RPMI8226 (cell line): Measurements from ENCODE around the gene NEAT1.
"Not testable (repeated sequence)": the region's sequence is repeated elsewhere in the genome, so short reads cannot be mapped to it uniquely, and the experiment has no call there.

Experiments
- DNase-seq: peaks from one replicate; pipeline ENCODE4 v3.0.0-alpha.2; 2015

Gene NEAT1

DNA sequence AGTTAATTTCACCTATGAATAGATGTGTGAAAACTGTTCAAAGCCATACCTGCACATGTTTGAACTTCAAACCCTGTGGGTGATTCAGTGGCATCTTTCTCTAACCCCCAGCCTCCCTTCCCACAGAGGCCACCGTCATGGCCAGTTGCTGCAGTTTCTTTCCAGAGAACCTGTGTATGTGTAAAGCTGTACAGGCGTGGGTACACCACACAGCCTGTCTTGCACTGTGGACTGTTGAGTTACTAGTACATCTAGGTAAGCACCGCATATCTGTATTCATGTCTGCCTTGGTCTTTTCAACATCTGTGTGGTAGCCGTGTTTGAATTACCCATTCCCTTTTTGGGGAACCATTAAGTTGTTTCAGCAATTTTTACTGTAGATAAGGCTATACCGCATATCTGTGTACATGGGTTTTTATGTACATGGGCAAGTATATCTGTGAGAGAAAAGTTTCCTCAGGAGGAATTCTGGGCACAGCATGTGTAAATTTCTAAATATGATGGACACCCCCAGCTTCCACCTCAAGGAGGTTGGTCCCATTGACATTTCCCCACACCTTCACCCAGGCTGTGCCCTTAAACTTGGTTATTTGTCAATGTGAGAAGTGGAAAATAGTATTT is 13.9 kb downstream of the NEAT1 start:
- peak; percentile 13 for DNase-seq

DNA sequence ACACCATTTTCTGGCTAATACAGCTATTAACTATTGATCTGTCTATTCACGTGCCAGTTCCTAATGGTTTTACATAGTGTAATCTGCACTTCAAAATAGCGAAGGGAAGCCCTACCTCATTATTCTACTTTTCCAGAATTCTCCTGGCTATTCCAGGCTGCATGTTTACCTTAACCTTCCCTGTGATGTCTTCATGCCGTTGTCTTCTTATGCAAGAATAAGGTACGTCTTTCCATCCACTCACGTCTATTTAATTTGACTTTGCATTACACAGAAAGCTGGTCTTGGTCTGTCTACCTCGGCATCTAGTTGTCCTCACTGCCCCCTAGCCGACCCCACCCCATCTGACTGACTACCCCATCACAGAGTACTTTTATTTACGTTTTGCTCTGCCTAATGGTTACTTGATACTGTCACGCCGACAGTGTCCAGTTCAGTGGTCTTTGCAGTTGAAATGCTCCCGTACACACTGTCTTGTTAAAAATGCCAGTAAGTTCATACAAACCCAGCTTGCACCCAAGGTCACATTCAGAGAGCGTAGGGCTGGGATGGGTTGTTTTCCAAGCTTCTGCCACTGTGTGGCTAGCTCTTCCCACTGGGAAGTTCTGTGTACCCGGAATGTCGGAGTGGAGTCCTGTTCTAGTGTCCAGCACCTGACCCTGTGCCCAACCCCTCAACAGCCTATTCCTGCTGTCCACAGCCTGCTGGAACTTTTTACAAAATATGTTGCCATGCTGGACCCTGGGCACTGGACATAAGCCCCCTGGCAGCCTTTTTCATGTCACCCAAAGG is 15.0 kb downstream of the NEAT1 start:
- peak; percentile 10 for DNase-seq

DNA sequence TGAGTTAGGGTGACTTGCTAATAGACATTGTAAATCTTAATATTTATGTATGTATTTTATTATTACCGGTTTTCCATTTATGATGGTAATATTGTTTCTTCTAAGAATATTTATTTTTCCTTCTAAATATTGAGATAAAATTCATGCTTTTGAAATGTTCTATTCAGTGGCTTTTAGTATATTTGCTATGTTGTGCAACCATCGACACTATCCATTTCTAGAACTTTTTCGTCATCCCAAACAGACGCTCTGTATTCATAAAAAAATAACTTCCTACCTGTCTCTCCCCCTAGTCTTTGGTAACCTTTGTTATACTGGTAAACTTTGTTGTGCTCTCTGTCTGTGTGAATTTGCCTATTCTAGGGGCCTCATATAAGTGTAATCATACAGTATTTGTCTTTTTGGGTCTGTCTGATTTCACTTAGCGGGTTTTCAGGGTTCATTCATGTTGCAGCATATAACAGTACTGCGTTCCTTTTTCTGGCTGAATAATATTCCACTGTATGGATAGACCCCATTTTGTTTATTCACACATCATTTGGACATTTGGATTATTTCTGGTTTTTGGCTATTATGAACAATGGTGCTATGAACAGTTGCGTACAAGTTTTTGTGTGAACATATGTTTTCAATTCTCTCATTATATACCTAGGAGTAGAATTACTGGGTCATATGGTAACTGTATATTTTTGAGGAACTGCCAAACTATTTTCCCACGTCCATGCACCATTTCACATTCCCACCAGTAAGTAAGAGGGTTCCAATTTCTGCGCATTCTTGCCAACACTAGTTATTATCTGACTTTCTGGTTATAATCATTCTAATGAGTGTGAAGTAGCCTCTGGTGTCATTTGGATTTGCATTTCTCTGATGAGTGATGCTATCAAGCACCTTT is 15.9 kb downstream of the NEAT1 start:
- peak; percentile 14 for DNase-seq

DNA sequence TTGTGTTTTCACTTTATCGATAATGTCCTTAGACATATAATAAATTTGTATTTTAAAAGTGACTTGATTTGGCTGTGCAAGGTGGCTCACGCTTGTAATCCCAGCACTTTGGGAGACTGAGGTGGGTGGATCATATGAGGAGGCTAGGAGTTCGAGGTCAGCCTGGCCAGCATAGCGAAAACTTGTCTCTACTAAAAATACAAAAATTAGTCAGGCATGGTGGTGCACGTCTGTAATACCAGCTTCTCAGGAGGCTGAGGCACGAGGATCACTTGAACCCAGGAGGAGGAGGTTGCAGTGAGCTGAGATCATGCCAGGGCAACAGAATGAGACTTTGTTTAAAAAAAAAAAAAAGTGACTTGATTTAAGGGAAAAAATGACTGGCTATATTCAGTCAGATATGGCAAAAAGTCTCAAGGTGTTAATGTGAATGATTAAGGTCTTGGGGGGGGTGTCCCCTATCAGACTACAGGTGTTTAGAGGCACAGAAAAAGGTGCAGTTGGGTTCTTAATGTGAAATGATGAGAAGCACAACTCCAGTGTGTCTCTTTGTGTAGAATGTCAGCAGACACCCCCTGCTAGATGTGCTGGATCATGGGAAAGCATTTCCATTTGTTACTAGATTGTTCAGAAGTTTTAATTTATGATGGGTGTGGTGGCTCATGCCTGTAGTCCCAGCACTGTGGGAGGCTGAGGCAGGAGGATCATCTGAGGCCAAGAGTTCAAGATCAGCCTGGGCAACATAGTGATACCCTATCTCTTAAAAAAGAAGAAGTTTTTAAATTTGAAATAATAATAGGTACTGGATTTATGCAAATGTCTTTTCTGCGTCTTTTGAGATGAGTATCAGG is 17.0 kb downstream of the NEAT1 start:
- peak; percentile 8 for DNase-seq

DNA sequence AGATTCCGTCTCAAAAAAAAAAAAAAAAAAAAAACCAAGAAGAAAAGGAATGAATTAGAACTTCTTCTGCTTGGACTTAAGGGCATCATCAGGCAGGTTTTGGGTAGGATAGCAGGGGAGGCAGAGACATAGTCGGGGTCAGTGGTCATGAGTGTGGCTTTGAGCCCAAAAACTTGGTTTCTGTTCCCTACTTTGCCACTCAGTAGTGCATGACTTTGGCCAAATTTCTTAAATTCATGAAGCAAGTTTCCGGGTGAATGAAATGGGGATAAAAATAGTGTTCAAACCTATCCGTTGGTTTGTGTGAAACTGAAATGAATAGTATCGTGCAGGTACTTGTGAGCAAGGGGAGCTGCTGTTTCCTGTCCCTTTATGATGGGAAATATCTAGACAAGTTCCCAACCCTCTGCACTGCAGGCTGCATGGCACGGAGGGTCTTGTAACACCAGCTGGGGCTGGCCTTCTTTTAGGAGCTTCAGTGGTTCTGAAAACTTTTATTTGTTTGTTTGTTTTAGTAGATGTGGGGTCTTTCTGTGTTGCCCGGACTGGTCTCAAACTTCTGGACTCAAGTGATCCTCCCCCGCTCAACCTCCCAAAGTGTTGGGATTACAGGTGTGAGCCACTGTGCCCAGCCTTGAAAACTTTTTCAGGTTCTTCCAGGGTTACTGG is 18.4 kb downstream of the NEAT1 start:
- peak; percentile 91 for DNase-seq

DNA sequence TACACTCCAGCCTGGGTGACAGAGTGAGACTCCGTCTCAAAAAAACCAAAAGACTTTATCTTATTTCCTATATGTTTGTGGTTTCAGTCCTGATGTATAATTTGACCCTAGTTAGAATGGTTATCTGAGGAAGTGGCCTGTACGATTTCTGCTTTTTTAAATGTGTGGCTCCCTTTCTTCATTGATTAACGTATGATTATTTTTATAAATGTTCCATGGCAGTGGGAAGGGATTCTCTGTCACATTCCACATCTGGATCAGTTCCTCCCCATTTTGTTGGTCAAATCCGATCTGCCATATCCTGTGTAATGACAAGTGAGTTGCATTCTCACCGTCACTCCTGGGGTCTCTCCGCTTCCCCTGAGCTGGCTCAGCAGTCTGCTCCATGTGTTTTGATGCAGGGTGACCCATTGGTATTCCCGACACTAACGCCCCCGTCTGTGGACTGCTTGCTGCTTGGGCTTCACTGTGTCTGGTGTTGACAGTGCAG is 20.3 kb downstream of the NEAT1 start:
- DNase-seq: peak; percentile 8

DNA sequence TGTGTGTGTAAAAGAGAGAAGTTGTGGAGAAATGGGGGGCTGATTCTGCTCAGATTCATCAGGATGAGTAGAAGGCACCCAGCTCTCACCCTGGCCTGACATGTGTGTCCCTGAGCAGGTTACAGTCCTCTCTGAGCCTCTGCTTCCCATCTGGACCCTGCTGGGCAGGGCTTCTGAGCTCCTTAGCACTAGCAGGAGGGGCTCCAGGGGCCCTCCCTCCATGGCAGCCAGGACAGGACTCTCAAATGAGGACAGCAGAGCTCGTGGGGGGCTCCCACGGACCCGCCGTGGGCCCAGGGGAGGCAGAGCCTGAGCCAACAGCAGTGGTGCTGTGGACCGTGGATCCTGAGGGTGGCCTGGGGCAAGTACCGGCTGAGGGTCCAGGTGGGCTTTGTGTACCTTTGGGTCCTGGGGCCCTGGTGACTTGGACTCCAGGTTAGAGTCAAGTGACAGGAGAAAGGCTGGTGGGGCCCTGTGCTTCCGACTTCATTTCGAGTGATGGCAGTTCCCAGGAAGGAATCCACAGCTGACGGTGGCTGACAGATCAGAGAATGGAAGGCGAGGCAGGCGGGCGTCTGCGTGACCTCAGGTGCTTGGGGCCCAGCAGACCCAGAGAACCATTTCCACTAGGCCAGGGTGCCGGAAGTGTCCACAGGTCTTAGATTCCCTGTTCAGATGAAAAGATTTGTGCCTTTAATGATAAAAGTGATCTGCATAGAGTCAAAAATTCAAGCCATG is 21.9 kb downstream of the NEAT1 start:
- DNase-seq: peak; percentile 11

DNA sequence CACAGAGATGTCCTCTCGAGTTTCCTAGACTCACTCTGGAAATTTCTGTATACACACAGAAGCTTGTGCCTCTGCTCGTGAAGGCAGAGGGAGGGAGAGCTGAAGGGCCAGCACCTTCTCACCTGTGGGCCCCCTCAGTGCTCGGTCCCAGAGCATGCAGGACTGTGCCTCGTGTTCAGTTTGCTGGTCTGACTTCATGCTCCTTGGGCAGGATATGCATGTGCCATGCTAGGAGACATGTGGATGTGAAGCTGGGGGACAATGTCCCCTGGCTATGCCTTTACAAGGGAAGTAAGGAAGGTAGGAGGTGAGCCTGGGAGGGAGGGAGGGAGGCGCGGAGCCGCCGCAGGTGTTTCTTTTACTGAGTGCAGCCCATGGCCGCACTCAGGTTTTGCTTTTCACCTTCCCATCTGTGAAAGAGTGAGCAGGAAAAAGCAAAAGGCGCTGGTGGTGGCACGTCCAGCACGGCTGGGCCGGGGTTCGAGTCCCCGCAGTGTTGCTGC is 22.6 kb downstream of the NEAT1 start:
- peak; percentile 30 for DNase-seq

DNA sequence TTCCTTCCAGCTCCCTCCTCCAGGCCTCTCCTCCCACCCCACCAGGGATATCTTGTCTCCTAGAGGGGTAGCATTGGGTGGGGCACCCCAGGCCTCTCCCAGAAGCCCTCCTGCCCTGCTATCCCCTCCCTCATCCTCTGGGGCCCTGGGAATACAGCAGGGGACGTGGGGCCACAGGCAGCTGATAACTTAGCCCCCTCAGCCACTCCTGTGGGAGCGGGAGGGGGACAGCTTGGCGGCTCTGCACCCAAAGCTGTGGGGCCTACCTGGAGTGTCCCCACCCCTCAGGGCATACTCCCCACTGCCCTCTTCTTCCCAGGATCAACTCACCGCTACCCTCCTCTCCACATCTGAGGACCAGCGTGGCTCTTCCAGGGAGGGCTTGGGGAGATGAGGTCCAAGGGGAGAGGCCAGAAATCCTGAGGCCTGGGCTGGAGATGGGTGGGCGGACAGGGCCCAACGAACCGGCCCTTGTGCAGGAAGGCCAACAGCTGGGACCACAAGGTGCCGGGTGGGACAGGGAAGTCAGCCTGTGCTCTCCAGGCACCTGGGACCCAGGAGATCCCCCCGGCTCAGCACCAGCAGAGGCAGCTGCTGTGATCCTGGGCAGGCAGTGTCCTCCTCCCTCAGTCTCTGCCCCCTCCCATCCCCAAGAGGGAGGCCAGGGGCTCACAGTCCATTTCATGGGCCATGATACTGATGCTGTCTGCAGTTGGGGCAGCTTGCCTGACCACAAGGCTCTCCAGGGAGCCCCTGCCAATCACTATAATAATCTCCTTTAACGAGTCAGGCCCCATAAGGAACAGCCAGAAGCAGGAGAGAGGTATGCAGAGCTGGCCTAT is 23.2 kb downstream of the NEAT1 start:
- DNase-seq: peak; percentile 18

DNA sequence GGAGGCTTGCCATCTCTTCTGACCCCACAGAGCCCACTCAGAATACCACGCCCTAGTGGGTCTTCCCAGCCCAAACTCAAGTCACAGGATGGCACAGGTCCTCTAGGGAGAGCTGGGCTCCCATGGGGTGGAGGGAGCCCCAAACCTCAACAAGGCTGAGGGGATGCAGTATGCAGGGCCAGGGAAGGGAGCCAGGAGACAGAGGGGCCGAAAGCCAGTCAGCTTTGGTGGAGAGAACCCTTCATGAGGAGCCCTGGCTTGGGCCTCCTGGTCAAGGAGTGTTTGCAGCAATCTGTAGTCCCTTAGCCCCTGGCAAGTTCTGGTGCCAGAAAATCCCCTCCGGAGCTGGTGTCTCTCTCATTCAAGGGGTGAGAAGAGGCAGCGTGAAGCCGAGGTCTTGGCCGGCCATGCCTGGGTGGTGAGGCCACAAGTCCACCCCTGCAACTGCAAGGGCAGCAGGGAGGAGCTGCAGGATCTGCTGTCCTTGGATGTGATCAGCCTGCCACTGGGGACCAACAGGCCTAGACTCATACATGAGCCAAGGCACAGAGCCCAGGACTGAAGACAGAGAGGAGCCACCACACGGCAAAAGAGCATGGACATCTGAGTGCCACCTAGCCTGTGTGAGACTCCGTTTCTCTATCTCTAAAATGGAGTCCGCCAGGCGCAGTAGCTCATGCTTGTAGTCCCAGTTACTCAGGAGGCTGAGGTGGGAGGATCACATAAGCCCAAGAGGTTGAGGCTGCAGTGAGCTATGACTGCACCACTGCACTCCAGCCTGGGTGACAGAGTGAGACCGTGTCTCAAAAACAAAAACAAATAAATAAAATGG is 24.1 kb downstream of the NEAT1 start:
- DNase-seq: peak; percentile 16

DNA sequence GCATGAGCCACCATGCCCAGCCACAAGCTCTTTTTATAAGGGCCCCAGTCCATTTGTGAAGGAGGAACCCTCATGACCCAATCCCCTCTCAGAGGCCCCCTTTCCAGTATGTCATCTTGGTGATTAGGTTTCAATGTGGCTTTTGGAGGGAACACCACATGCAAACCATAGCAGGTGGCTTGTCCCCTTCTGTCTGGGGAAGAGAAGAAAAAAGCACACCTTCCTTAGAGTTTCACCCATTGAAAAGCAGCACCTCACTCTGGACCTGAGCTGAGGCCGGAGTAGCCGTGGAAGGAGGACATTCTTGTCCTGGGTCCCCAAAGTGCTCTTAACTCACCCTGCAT is 25.4 kb downstream of the NEAT1 start:
- DNase-seq: no peak

DNA sequence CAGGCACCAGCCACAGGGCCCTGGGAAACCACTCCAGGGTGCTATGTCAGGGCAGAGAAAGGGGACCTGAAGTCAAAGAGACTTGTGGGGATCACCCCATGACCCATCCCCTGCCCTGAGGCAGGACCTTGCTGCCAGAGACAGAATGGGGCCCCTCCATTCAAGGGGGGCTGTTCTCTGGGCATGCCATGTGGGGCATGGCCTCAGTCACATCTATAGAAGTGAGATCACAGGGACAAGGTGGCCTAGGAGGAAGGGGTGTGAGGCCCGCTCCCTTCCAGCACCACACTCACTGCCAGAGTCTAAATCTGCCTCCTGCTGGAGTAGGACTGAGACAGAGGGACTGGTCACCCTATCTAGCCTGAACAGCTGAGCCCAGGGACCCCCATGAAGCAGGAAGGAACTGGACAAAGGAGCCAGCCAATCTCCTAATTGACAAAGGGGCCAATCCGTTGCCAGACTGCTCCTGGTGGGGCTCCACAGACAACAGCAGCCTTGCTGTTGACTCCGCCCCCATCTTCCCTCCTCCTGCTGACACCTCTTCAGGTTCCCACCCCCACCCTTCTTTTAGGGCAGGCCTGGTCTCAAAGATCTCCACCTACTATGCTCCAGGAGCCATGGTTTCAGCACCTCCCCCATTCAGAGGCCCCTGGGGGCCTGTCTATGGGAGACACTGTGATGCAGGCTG is 26.0 kb downstream of the NEAT1 start:
- peak; percentile 43 for DNase-seq

DNA sequence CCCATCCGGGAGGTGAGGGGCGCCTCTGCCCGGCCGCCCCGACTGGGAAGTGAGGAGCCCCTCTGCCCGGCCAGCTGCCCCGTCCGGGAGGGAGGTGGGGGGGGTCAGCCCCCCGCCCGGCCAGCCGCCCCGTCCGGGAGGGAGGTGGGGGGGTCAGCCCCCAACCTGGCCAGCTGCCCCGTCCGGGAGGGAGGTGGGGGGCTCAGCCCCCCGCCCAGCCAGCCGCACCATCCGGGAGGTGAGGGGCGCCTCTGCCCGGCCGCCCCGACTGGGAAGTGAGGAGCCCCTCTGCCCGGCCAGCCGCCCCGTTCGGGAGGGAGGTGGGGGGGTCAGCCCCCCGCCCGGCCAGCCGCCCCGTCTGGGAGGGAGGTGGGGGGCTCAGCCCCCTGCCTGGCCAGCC is 28.7 kb downstream of the NEAT1 start:
- DNase-seq: not testable (repeated sequence)

DNA sequence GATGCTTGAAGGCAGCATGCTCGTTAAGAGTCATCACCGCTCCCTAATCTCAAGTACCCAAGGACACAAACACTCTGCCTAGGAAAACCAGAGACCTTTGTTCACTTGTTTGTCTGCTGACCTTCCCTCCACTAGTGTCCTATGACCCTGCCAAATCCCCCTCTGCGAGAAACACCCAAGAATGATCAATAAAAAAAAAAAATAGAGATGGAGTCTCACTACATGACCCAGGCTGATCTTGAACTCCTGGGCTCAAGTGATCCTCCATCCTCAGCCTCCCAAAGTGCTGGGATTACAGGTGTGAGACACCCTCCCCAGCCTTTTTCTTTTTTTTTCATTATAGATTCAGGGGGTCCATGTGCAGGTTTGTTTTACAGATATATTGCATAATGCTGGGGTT is 29.7 kb downstream of the NEAT1 start:
- DNase-seq: not testable (repeated sequence)

DNA sequence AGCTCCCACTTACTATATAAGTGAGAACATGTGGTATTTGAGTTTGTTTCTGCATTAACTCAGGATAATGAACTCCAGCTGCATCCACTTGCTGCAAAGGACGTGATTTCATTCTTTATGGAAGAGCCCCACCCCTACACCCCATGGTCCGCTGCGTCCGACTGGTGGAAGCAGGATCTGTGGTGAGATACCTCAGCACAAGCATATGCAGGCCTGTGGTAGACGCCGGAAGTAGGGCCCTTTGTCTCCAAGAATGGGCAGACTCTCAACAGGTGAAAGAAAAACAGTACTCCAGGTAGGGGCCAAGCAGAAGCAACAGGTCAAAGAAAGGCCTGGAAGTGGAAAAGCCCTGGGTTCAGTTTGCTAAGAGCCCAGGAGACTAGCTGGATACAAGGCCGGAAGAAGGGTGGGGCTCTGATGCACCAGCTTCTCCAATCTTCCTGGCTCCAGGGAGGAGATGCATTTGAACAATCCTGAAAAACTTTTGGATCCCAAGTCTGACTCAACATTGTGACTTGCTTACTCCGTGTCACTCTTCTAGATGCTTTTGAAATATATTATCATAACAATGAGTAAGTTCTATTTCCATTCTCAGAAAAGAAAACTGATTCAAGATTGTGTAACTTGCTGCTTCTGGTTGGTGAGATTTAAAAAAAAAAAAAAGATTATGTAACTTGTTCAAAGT is 30.4 kb downstream of the NEAT1 start:
- no peak for DNase-seq

DNA sequence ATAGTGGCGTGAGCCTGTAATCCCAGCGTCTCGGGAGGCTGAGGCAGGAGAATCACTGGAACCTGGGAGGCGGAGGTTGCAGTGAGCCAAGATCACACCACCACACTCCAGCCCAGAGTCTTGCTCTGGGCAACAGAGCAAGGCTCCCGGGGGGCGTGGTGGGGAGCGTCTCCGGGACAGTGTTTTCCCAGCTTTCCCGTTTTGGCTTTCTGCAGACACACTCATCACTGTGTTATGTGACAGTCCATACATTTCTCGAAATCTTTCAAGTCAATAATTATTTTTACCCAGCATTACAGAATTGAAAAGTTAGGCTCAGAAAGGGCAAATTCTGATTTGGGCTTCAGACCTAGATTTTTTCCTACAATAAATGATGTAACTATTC is 31.7 kb downstream of the NEAT1 start:
- no peak for DNase-seq

DNA sequence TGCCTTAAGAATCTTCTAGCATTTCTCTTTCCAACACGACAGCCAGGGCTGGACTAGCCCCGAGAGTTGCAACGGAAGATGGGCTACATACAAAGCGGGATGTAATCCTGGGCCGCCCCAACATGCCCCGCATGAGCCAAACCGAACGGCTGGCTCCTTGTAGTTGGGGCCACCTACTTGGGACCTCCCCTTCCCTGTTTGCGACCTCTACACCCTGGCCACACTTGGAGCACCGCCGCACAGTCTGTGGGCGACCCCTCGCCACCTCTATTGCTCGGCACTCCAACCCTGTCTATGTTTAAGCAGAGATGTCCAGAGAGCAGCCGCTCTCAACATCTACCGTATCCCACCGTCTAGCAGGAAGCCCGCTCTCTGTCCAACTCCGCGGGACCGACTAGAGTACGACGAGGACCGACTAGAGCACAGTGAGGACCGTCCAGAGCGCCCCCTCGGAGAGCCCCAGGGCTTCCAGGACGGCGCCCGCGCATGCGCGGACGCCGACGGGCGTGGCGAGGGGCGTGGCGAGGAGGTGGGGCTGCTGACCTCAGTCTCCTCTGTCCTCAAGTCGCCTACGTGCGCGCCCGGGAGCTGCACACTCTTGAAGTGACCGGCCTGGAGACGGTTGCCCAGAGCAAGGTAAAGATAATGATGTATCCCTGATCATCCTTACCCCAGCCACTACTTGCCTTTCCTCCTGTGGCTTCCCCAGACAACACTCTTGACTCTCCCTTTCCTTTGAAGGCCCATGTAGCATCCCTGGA is 32.3 kb downstream of the NEAT1 start:
- DNase-seq: peak; percentile 95
